HG02798 (cell line): ENCODE results near the gene KCND3.
"Not testable (repeated sequence)": the region's sequence is repeated elsewhere in the genome, so short reads cannot be mapped to it uniquely, and the experiment has no call there.

Experiments used
- ATAC-seq: cut with Tn5 transposase; IDR thresholded peaks from one replicate; pipeline ENCODE4 v1.9.1; 2021; ENCODE audit warnings: mild to moderate bottlenecking; ENCODE audit not compliant: unreplicated experiment, poor library complexity

Gene KCND3

GRCh38 chr1:111825217-111825616 lies 164.3 kb downstream of the KCND3 start:
- no peak for ATAC-seq

GRCh38 chr1:111822138-111822537 lies 167.3 kb downstream of the KCND3 start:
- no peak for ATAC-seq

DNA sequence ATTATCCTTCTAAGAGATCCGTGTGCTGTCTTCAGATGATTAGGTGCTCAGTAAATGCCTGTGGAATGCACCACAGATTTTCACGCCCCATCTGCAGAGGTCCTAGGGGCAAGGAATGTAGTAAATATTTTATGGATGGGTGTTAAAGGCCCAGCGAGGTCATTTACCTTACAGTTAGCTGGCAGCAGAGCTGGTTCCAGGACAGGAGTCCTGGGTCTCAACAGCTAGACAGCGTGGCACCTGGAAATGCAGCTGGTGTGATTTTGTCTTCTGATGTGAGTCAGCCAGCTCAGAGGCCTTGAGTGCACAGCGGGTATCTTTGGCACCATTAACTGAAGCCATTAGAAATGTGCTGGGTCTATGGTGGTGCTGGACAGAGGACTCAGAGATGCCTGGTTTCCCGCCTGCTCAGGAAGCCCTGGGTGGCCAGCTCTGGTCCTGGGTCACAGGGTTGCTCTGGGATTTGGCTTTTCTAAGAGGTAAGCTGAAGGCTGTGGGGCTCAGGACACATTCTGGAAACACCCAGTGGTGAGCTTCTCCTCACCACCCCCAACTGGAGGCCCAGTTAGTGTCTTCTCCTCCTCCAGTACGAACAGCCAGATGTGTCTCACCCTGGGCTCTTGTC lies 168.2 kb downstream of the KCND3 start:
- ATAC-seq = no peak

- no peak for ATAC-seq
Measured at GRCh38 chr1:111819566-111820263, 169.8 kb downstream of the KCND3 start.

DNA sequence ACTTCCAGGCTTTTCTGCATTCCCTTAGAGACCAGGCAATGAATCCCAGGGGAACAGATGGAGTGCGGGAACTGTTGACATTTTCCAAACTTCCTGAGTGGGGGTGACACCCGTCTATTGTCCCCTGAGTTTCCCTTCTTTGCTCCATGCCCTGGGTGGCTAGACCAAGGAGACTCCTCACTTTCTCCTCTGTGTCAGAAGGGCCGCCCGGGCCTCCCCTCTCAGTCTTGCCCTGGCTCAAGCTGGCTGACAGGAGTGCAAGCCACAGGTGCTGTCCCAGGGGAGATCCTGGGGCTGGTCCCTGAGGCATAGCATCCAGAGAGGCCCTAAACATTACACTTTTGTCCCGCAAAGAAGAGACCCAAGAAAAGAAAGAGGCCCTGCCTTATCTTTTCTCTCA lies 170.9 kb downstream of the KCND3 start:
- ATAC-seq = no peak

- ATAC-seq = no peak
Measured at GRCh38 chr1:111818081-111818480, 171.4 kb downstream of the KCND3 start.

GRCh38 chr1:111814642-111815041 lies 174.8 kb downstream of the KCND3 start:
- ATAC-seq = no peak

- ATAC-seq = no peak
Measured at GRCh38 chr1:111814305-111814628, 175.2 kb downstream of the KCND3 start.

- ATAC-seq = no peak
Measured at GRCh38 chr1:111813440-111814304, 175.8 kb downstream of the KCND3 start.

GRCh38 chr1:111812306-111812705 lies 177.2 kb downstream of the KCND3 start:
- ATAC-seq = no peak

- no peak for ATAC-seq
Measured at GRCh38 chr1:111811891-111812290, 177.6 kb downstream of the KCND3 start.

DNA sequence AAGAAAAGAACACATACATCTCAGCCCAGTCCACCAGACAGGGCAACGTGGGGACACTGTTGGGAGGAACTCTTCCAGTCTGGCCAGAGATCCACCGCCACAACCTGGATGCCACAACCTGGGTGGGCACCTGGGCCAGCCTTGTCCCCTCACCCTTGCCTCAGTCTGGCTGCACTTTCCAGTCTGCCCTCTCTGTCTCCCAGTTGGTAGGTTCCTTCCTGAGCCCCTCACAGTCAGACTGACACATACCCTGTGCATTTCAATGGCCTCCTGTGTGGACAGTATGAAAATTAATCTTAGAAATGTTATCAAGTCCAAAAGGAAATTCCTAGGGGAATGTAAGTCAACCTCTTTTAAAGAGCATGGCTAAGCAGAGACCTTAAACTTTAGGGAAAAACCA lies 184.2 kb downstream of the KCND3 start:
- ATAC-seq = no peak

GRCh38 chr1:111804776-111805175 lies 184.7 kb downstream of the KCND3 start:
- no peak for ATAC-seq

DNA sequence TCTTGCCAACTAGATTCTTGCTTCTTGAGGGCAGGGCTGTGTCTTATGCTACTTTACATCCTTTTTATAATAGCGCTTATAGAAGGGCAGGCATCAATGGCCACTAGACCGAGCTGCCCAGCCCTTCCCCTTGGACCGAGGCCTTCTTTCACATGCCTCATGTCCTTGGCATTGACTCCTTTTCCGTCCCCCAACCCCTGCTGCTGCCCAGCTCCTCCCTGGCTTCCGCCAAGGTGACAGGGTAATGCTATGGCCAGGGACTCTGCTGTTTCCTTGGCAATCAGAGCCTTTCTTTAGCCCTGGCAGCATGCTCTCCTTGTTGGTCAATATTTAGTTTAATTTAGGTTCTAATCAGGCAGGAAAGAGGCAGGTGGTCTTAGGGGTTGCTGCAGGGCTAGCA lies 185.5 kb downstream of the KCND3 start:
- no peak for ATAC-seq

DNA sequence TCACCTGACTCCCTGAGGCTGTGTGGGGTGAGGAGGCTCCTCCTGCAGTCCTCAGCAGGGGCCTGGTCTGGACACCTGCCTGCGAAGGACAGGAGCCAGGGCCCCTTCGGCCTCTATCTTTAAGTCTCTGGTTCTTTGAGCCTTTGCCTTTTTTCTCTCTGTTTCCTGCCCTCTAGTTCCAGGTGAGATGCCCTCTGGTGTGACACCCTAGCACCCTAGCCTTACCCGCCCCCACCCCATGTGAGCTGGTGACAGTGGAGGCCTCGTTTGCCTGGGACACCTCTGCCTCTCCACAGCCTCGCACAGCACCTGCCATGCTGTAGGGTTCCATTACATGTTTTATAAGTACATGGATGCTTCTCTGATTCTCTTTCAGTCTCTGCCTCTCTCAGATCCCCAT lies 186.5 kb downstream of the KCND3 start:
- no peak for ATAC-seq

DNA sequence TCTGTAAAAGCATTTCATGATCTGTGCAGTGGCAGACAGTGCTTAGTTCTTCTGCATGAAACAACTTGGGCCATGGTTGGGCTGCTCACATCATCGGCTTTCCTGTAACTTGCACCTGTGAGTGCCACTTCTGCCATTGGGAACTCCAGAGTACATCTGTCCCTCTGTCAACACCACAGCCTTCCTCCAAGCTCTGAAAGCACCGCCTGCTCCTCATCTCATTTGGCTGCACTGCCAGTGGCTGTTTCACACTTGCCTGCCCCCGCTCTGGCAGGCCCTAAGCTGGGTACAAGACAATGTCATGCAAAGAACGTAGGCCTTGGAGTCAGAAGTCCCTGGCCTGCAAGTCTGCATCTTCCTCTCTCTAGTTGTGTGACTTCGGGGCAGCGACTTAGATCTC lies 187.4 kb downstream of the KCND3 start:
- ATAC-seq = no peak

- no peak for ATAC-seq
Measured at GRCh38 chr1:111801071-111801850, 188.2 kb downstream of the KCND3 start.

- ATAC-seq = not testable (repeated sequence)
Measured at GRCh38 chr1:111799722-111800121, 189.7 kb downstream of the KCND3 start.

- no peak for ATAC-seq
Measured at GRCh38 chr1:111798580-111798979, 190.9 kb downstream of the KCND3 start.

DNA sequence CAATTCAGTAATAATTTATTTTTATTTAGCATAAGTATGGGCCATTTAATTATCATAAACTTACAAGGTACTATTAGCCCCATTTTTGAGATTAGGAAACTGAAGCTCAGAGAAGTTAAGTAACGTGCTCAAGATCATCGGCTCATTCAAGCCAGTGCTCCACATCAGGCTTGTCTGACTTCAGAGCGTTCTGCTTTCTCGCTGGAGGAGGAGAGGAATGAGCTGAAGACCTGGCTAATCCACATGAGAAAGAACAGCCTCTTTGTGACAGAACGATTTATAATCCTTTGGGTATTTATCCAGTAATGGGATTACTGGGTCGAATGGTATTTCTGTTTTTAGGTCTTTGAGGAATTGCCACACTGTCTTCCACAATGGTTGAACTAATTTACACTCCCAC lies 194.1 kb downstream of the KCND3 start:
- ATAC-seq = no peak

- ATAC-seq = no peak
Measured at GRCh38 chr1:111793923-111794322, 195.5 kb downstream of the KCND3 start.
